HCT116 (cell line): ENCODE measurements around the gene VSTM2B. TPM values are rescaled to one million over a fixed set of nuclear protein-coding genes. Genes with fewer than 3 reads are reported as not detected.

Source experiments
- ATAC-seq: fragments of 200-7000 bp; cut with Tn5 transposase; 2 replicates; pipeline ENCODE4 v1.9.1; 2020; ENCODE audit warnings: mild to moderate bottlenecking, moderate library complexity
- BruUV-seq: library from RNA; stranded (reverse); fragments of 400-500 nt; replicated peaks from 2 replicates; lab custom pipeline; 2021; lab: Mats Ljungman, UMichigan
- CTCF ChIA-PET: fragments of 300-600 bp; sonication (Branson Sonifier 250); formaldehyde crosslinking; loops from one replicate; lab custom pipeline; 2021; ENCODE audit warnings: antibody characterized with exemption; lab: Charles Lee
- POLR2A ChIA-PET: fragments of 300-600, 350-600 bp; sonication (Branson Sonifier 250); formaldehyde crosslinking; loops from one replicate; lab custom pipeline; 2021; ENCODE audit warnings: antibody characterized with exemption; lab: Charles Lee
- RAD21 ChIA-PET, 2 experiments: fragments of 300-600 bp; sonication (Branson Sonifier 250); formaldehyde crosslinking; loops; one replicate each; lab custom pipeline; 2023; ENCODE audit warnings: low total read pairs in 2 of 2; ENCODE audit not compliant: uncharacterized antibody in 2 of 2, unreplicated experiment in 2 of 2, low non-redundant PET in 1 of 2; lab: Charles Lee
- DNase-seq: peaks from one replicate; pipeline ENCODE4 v3.0.0-alpha.2; 2010; ENCODE audit warnings: low read depth, low spot score
- H2AFZ ChIP-seq: fragments of 200-600 bp; shearing (Covaris generic), sonication (generic); 2 replicates; pipeline ENCODE4 v1.6.1; 2017; ENCODE audit warnings: low read depth, mixed run types, mixed read lengths, antibody characterized with exemption, low read length; ENCODE audit not compliant: poor library complexity, severe bottlenecking
- H3K27ac ChIP-seq: 2 replicates; pipeline ENCODE4 v1.5.1; 2012; ENCODE audit warnings: low read depth, low read length
- H3K27me3 ChIP-seq: fragments of 200-600 bp; sonication (generic); 2 replicates; pipeline ENCODE4 v1.6.1; 2016; ENCODE audit warnings: mixed run types, low read length, mixed read lengths; ENCODE audit not compliant: insufficient read depth
- H3K36me3 ChIP-seq, 2 experiments: fragments of 200-500 bp in 1 of 2; fragments of 200-600 bp in 1 of 2; sonication (Bioruptor generic) in 1 of 2; sonication (generic) in 1 of 2; 2 replicates each; pipeline versions ENCODE4 v1.5.1 to v1.6.1; 2014 to 2016; ENCODE audit warnings: low read length in 2 of 2, inconsistent platforms in 1 of 2, mixed read lengths in 1 of 2, mixed run types in 1 of 2; ENCODE audit not compliant: insufficient read depth in 2 of 2, control insufficient read depth in 1 of 2
- H3K4me1 ChIP-seq, 2 experiments: fragments of 200-600 bp in 1 of 2; sonication (generic) in 1 of 2; 2 replicates each; pipeline versions ENCODE4 v1.5.1 to v1.6.1; 2012 to 2017; ENCODE audit warnings: low read length in 2 of 2, inconsistent platforms in 1 of 2, mild to moderate bottlenecking in 1 of 2, mixed read lengths in 1 of 2, mixed run types in 1 of 2, moderate library complexity in 1 of 2; ENCODE audit not compliant: insufficient read depth in 2 of 2, control insufficient read depth in 1 of 2
- H3K4me2 ChIP-seq: fragments of 200-600 bp; sonication (generic); 2 replicates; pipeline ENCODE4 v1.6.1; 2017; ENCODE audit warnings: mixed run types, low read length, mixed read lengths
- H3K4me3 ChIP-seq, 2 experiments: fragments of 200-600 bp in 1 of 2; sonication (generic) in 1 of 2; replicated peaks in 1 of 2; 2 replicates each; pipeline ENCODE4 v1.5.1; 2011 to 2016; ENCODE audit warnings: low read length in 2 of 2, control low read depth in 1 of 2, low read depth in 1 of 2, mild to moderate bottlenecking in 1 of 2, mixed read lengths in 1 of 2, mixed run types in 1 of 2
- H3K79me2 ChIP-seq: fragments of 200-600 bp; sonication (generic); 2 replicates; pipeline ENCODE4 v1.6.1; 2017; ENCODE audit warnings: mild to moderate bottlenecking, mixed run types, low read length, moderate library complexity, mixed read lengths; ENCODE audit not compliant: insufficient read depth
- H3K9ac ChIP-seq: fragments of 200-600 bp; sonication (generic); 2 replicates; pipeline ENCODE4 v1.6.1; 2016; ENCODE audit warnings: low read length, mixed read lengths
- H3K9me2 ChIP-seq: fragments of 200-600 bp; sonication (generic), shearing (Covaris generic); 2 replicates; pipeline ENCODE4 v1.6.1; 2017; ENCODE audit warnings: mixed run types, mild to moderate bottlenecking, moderate library complexity; ENCODE audit not compliant: insufficient read depth
- H3K9me3 ChIP-seq, 2 experiments: fragments of 200-500 bp in 1 of 2; fragments of 200-600 bp in 1 of 2; sonication (Bioruptor generic) in 1 of 2; sonication (generic) in 1 of 2; 2 replicates each; pipeline ENCODE4 v1.6.1; 2014 to 2017; ENCODE audit warnings: low read length in 2 of 2, mixed read lengths in 2 of 2, inconsistent platforms in 1 of 2, low read depth in 1 of 2, mild to moderate bottlenecking in 1 of 2, mixed run types in 1 of 2, moderate library complexity in 1 of 2; ENCODE audit not compliant: control insufficient read depth in 1 of 2, insufficient read depth in 1 of 2
- H4K20me1 ChIP-seq: fragments of 200-600 bp; sonication (generic), shearing (Covaris generic); 2 replicates; pipeline ENCODE4 v1.6.1; 2017; ENCODE audit warnings: mixed run types, mild to moderate bottlenecking, moderate library complexity; ENCODE audit not compliant: insufficient read depth
- CBX3 ChIP-seq: IDR thresholded peaks from 2 replicates; pipeline ENCODE4 v1.6.1; 2012; ENCODE audit warnings: low read depth
- CEBPB ChIP-seq: IDR thresholded peaks from 2 replicates; pipeline ENCODE4 v1.6.1; 2012; ENCODE audit warnings: low read depth
- EGR1 ChIP-seq: IDR thresholded peaks from 2 replicates; pipeline ENCODE4 v1.6.1; 2012; ENCODE audit warnings: low read depth
- ELF1 ChIP-seq: IDR thresholded peaks from 2 replicates; pipeline ENCODE4 v1.6.1; 2012; ENCODE audit warnings: low read depth, borderline replicate concordance
- EZH2phosphoT487 ChIP-seq: fragments of 200-600 bp; IDR thresholded peaks from 2 replicates; pipeline ENCODE4 v1.6.1; 2018; ENCODE audit warnings: antibody characterized with exemption, borderline replicate concordance
- POLR2AphosphoS5 ChIP-seq: IDR thresholded peaks from 2 replicates; pipeline ENCODE4 v1.6.1; 2011; ENCODE audit warnings: mild to moderate bottlenecking, low read depth, low read length, moderate library complexity
- RAD21 ChIP-seq: IDR thresholded peaks from 2 replicates; pipeline ENCODE4 v1.6.1; 2012; ENCODE audit warnings: low read depth, mild to moderate bottlenecking
- SRF ChIP-seq: IDR thresholded peaks from 2 replicates; pipeline ENCODE4 v1.6.1; 2012; ENCODE audit warnings: low read depth
- TCF7L2 ChIP-seq: IDR thresholded peaks from 2 replicates; pipeline ENCODE4 v1.7.0; 2011; ENCODE audit warnings: borderline replicate concordance, inconsistent platforms; ENCODE audit not compliant: insufficient read depth, insufficient read length; ENCODE audit errors: extremely low read depth
- ZNF274 ChIP-seq: fragments of 200-500 bp; sonication (Bioruptor generic); IDR thresholded peaks from 2 replicates; pipeline ENCODE4 v1.6.1; 2014; ENCODE audit warnings: mild to moderate bottlenecking, low read depth, low read length, inconsistent platforms
- intact Hi-C: fragments of 100-400 bp; cut with micrococcal nuclease; formaldehyde crosslinking; loops from 2 replicates; pipeline ENCODE4 v1.10.0; 2022
- total RNA-seq: library from RNA; stranded (reverse); gene quantifications from one replicate; pipeline ENCODE4 v1.2.1, GENCODE V29; 2021; ENCODE audit not compliant: unreplicated experiment
- TF ChIP-seq, protein P1 (sequence below): IDR thresholded peaks from 2 replicates; pipeline ENCODE4 v1.6.1; 2012; ENCODE audit warnings: low read depth
- TF ChIP-seq, protein P2 (sequence below): IDR thresholded peaks from 2 replicates; pipeline ENCODE4 v1.6.1; 2011; ENCODE audit warnings: mild to moderate bottlenecking, low read length, moderate library complexity; ENCODE audit not compliant: insufficient replicate concordance; ENCODE audit errors: extremely low read depth
- TF ChIP-seq, protein P3 (sequence below): IDR thresholded peaks from 2 replicates; pipeline ENCODE4 v1.6.1; 2012

Gene VSTM2B
- total RNA-seq, 1 experiment from 2014 or later: not detected

DNA sequence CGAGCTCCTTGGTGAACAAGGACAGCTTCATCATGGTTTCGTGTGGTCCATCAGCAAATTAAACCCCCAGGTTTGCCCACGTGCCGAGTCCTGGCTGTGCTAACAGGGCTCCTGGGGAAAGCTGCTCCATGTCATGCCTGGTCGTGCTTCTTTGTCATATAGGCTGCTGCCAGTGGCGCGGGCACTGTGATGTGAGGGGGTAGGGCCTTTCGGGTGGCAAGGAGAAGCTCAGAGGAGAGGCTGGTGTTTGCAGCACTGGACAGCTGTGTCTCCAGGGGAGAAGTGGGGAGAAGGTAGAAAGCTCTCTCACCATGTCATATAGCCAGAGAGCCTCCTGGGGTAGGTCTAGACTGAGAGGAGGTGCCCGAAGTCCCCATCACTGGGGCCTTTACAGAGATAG lies 13.3 kb downstream of the VSTM2B start:
- Histone ChIP-seq H3K27me3 (peaks cover 7% of the 10 kb centered on the region; the same call in 1 of the 2 replicates), H3K9me2 (no peaks in the 10 kb centered on the region), H3K9ac (no peak overlapping the region), H3K79me2 (no peaks in the 10 kb centered on the region), H3K27ac (no peak overlapping the region), H3K4me2 (no peak overlapping the region), H2AFZ (no peak overlapping the region), H3K36me3 (no peaks in the 10 kb centered on the region), H3K4me1 (no peaks in the 10 kb centered on the region), H4K20me1 (no peaks in the 10 kb centered on the region), H3K9me3 (no peaks in the 10 kb centered on the region), H3K4me3 (no peak overlapping the region)
- DNase-seq (no peak), ATAC-seq (no peak)
- BruUV-seq: no TSS peak
- intact Hi-C loops: no loop called here
- ChIA-PET RAD21 (no interaction called here), CTCF (no interaction called here), POLR2A (no interaction called here)
- TF ChIP-seq CBX3 (no peak), TCF7L2 (no peak), SRF (no peak), ELF1 (no peak), RAD21 (no peak), POLR2AphosphoS5 (no peak), EZH2phosphoT487 (no peak), CEBPB (no peak), EGR1 (no peak), ZNF274 (no peak)
- TF ChIP-seq, protein P1, sequence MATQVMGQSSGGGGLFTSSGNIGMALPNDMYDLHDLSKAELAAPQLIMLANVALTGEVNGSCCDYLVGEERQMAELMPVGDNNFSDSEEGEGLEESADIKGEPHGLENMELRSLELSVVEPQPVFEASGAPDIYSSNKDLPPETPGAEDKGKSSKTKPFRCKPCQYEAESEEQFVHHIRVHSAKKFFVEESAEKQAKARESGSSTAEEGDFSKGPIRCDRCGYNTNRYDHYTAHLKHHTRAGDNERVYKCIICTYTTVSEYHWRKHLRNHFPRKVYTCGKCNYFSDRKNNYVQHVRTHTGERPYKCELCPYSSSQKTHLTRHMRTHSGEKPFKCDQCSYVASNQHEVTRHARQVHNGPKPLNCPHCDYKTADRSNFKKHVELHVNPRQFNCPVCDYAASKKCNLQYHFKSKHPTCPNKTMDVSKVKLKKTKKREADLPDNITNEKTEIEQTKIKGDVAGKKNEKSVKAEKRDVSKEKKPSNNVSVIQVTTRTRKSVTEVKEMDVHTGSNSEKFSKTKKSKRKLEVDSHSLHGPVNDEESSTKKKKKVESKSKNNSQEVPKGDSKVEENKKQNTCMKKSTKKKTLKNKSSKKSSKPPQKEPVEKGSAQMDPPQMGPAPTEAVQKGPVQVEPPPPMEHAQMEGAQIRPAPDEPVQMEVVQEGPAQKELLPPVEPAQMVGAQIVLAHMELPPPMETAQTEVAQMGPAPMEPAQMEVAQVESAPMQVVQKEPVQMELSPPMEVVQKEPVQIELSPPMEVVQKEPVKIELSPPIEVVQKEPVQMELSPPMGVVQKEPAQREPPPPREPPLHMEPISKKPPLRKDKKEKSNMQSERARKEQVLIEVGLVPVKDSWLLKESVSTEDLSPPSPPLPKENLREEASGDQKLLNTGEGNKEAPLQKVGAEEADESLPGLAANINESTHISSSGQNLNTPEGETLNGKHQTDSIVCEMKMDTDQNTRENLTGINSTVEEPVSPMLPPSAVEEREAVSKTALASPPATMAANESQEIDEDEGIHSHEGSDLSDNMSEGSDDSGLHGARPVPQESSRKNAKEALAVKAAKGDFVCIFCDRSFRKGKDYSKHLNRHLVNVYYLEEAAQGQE: no peak
- TF ChIP-seq, protein P2, sequence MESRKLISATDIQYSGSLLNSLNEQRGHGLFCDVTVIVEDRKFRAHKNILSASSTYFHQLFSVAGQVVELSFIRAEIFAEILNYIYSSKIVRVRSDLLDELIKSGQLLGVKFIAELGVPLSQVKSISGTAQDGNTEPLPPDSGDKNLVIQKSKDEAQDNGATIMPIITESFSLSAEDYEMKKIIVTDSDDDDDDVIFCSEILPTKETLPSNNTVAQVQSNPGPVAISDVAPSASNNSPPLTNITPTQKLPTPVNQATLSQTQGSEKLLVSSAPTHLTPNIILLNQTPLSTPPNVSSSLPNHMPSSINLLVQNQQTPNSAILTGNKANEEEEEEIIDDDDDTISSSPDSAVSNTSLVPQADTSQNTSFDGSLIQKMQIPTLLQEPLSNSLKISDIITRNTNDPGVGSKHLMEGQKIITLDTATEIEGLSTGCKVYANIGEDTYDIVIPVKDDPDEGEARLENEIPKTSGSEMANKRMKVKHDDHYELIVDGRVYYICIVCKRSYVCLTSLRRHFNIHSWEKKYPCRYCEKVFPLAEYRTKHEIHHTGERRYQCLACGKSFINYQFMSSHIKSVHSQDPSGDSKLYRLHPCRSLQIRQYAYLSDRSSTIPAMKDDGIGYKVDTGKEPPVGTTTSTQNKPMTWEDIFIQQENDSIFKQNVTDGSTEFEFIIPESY: no peak
- TF ChIP-seq, protein P3, sequence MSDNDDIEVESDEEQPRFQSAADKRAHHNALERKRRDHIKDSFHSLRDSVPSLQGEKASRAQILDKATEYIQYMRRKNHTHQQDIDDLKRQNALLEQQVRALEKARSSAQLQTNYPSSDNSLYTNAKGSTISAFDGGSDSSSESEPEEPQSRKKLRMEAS: no peak
